SK-N-SH (cell line): ENCODE data around the gene MYBBP1A. TPM values are rescaled to one million over a fixed set of nuclear protein-coding genes. Genes with fewer than 3 reads are reported as not detected.

Source experiments
- CTCF ChIA-PET: fragments of 300-600, 350-600 bp; formaldehyde crosslinking; extraction: SDS; loops from one replicate; lab custom pipeline; 2021; lab: Yijun Ruan, JAX
- POLR2A ChIA-PET: fragments of 350-600 bp; sonication (Branson Sonifier 250); formaldehyde crosslinking; extraction: SDS; loops from one replicate; lab custom pipeline; 2020; ENCODE audit warnings: antibody characterized with exemption, inconsistent platforms; lab: Yijun Ruan, JAX
- DNase-seq: peaks from one replicate; pipeline ENCODE4 v3.0.0; 2012
- H2AFZ ChIP-seq: fragments of 200-600 bp; sonication (generic); 2 replicates; pipeline ENCODE4 v1.8.1; 2016; ENCODE audit warnings: antibody characterized with exemption, mild to moderate bottlenecking, low read depth
- H3F3A ChIP-seq: fragments of 200-600 bp; sonication (generic); replicated peaks from 2 replicates; pipeline ENCODE3; 2016; ENCODE audit warnings: antibody characterized with exemption, mild to moderate bottlenecking; ENCODE audit not compliant: insufficient read depth
- H3K27ac ChIP-seq, 2 experiments: fragments of 200-500 bp in 1 of 2; fragments of 200-600 bp in 1 of 2; sonication (Bioruptor generic) in 1 of 2; sonication (generic), shearing (Covaris generic) in 1 of 2; 2 replicates each; pipeline versions ENCODE4 v1.5.1 to v1.6.1; 2014 to 2016; ENCODE audit warnings: low read depth in 2 of 2, inconsistent platforms in 1 of 2, low read length in 1 of 2, mild to moderate bottlenecking in 1 of 2, mixed read lengths in 1 of 2
- H3K27me3 ChIP-seq: fragments of 200-600 bp; sonication (generic), shearing (Covaris generic); 2 replicates; pipeline ENCODE4 v1.6.1; 2016; ENCODE audit warnings: mixed run types; ENCODE audit not compliant: insufficient read depth
- H3K36me3 ChIP-seq, 2 experiments: fragments of 200-500 bp in 1 of 2; fragments of 200-600 bp in 1 of 2; sonication (Bioruptor generic) in 1 of 2; sonication (generic) in 1 of 2; replicated peaks in 1 of 2; 2 replicates each; pipeline versions ENCODE3 to v1.5.1; 2014 to 2016; ENCODE audit warnings: low read length in 1 of 2, mild to moderate bottlenecking in 1 of 2; ENCODE audit not compliant: insufficient read depth in 2 of 2, control insufficient read depth in 1 of 2
- H3K4me1 ChIP-seq, 2 experiments: fragments of 200-500 bp in 1 of 2; fragments of 200-600 bp in 1 of 2; sonication (Bioruptor generic) in 1 of 2; sonication (generic), shearing (Covaris generic) in 1 of 2; 2 replicates each; pipeline versions ENCODE4 v1.5.1 to v1.6.1; 2014 to 2016; ENCODE audit warnings: low read depth in 1 of 2, low read length in 1 of 2, mixed run types in 1 of 2; ENCODE audit not compliant: insufficient read depth in 2 of 2, control insufficient read depth in 1 of 2
- H3K4me2 ChIP-seq: fragments of 200-600 bp; sonication (generic), shearing (Covaris generic); 2 replicates; pipeline ENCODE4 v1.6.1; 2017; ENCODE audit warnings: mixed run types
- H3K4me3 ChIP-seq, 2 experiments: fragments of 200-500 bp in 1 of 2; fragments of 200-600 bp in 1 of 2; sonication (Bioruptor generic) in 1 of 2; sonication (generic), shearing (Covaris generic) in 1 of 2; 2 replicates each; pipeline versions ENCODE4 v1.5.1 to v1.8.1; 2014 to 2016; ENCODE audit warnings: low read depth in 2 of 2, inconsistent platforms in 1 of 2, low read length in 1 of 2, mild to moderate bottlenecking in 1 of 2, mixed read lengths in 1 of 2, moderate library complexity in 1 of 2
- H3K79me2 ChIP-seq: fragments of 200-600 bp; sonication (generic); 2 replicates; pipeline ENCODE4 v1.8.1; 2017; ENCODE audit warnings: mild to moderate bottlenecking; ENCODE audit not compliant: insufficient read depth
- H3K9ac ChIP-seq: fragments of 200-600 bp; sonication (generic); 2 replicates; pipeline ENCODE4 v1.6.1; 2017; ENCODE audit warnings: mixed run types
- H3K9me2 ChIP-seq: fragments of 200-600 bp; sonication (generic); 2 replicates; pipeline ENCODE4 v1.6.1; 2017; ENCODE audit warnings: mixed run types
- H3K9me3 ChIP-seq: fragments of 200-600 bp; sonication (generic); 2 replicates; pipeline ENCODE4 v1.6.1; 2017; ENCODE audit warnings: mixed run types, mild to moderate bottlenecking, moderate library complexity
- H4K20me1 ChIP-seq: fragments of 200-600 bp; sonication (generic); 2 replicates; pipeline ENCODE4 v1.6.1; 2017; ENCODE audit warnings: mild to moderate bottlenecking, mixed run types; ENCODE audit not compliant: insufficient read depth
- CHD2 ChIP-seq: fragments of 150-350 bp; IDR thresholded peaks from 2 replicates; pipeline ENCODE4 v1.6.1; 2018; ENCODE audit warnings: low read length; ENCODE audit not compliant: partially characterized antibody
- ELF1 ChIP-seq: IDR thresholded peaks from 2 replicates; pipeline ENCODE4 v1.4.0; 2012
- EZH2phosphoT487 ChIP-seq: fragments of 200-600 bp; sonication (generic); IDR thresholded peaks from 2 replicates; pipeline ENCODE4 v1.6.1; 2017; ENCODE audit warnings: low read depth, mixed run types, mild to moderate bottlenecking, antibody characterized with exemption, moderate library complexity, borderline replicate concordance
- FOXJ3 ChIP-seq: sonication (generic); formaldehyde crosslinking; IDR thresholded peaks from 2 replicates; pipeline ENCODE4 v1.5.1; 2020; ENCODE audit warnings: mild to moderate bottlenecking, missing genetic modification reagents
- GABPA ChIP-seq: IDR thresholded peaks from 2 replicates; pipeline ENCODE4 v1.4.0; 2012; ENCODE audit warnings: low read depth, mild to moderate bottlenecking
- NRF1 ChIP-seq: IDR thresholded peaks from 2 replicates; pipeline ENCODE4 v1.6.1; 2012; ENCODE audit warnings: low read depth, mild to moderate bottlenecking, low read length
- RCOR1 ChIP-seq: fragments of 150-350 bp; IDR thresholded peaks from 2 replicates; pipeline ENCODE4 v1.6.1; 2017; ENCODE audit warnings: antibody characterized with exemption, low read length
- RFX5 ChIP-seq: IDR thresholded peaks from 2 replicates; pipeline ENCODE4 v1.6.1; 2012; ENCODE audit warnings: mild to moderate bottlenecking, improper control_type of control experiment, low read length
- SMC3 ChIP-seq: IDR thresholded peaks from 2 replicates; pipeline ENCODE4 v1.6.1; 2012; ENCODE audit warnings: low read depth, low read length, improper control_type of control experiment
- TAF1 ChIP-seq: IDR thresholded peaks from 2 replicates; pipeline ENCODE4 v1.6.1; 2012; ENCODE audit warnings: low read depth, mild to moderate bottlenecking, low read length, moderate library complexity, borderline replicate concordance
- WGBS: methylation state at CpG from one replicate; pipeline ENCODE4 v1.1.6; 2017; ENCODE audit warnings: low lambda C conversion rate; 5-methylcytosine and 5-hydroxymethylcytosine counted together
- polyA plus RNA-seq, 3 experiments: library from polyadenylated mRNA; depleted of rRNA; stranded (reverse); fragments of >200 nt; gene quantifications; 2 replicates each; pipeline ENCODE4 v1.2.3, GENCODE V29; 2012
- TF ChIP-seq, protein P1 (sequence below): IDR thresholded peaks from 2 replicates; pipeline ENCODE4 v1.6.1; 2012; ENCODE audit warnings: mild to moderate bottlenecking, low read depth, low read length, moderate library complexity
- TF ChIP-seq, protein P2 (sequence below): IDR thresholded peaks from 2 replicates; pipeline ENCODE4 v1.4.0; 2012; ENCODE audit warnings: low read depth, borderline replicate concordance
- TF ChIP-seq, protein P3 (sequence below): fragments of 150-350 bp; IDR thresholded peaks from 2 replicates; pipeline ENCODE4 v1.6.1; 2016; ENCODE audit warnings: mild to moderate bottlenecking, low read depth, low read length

Gene MYBBP1A
- polyA plus RNA-seq, 1 of the 3 experiments (the other 2 are of a cell fraction), result 93.0 TPM

DNA sequence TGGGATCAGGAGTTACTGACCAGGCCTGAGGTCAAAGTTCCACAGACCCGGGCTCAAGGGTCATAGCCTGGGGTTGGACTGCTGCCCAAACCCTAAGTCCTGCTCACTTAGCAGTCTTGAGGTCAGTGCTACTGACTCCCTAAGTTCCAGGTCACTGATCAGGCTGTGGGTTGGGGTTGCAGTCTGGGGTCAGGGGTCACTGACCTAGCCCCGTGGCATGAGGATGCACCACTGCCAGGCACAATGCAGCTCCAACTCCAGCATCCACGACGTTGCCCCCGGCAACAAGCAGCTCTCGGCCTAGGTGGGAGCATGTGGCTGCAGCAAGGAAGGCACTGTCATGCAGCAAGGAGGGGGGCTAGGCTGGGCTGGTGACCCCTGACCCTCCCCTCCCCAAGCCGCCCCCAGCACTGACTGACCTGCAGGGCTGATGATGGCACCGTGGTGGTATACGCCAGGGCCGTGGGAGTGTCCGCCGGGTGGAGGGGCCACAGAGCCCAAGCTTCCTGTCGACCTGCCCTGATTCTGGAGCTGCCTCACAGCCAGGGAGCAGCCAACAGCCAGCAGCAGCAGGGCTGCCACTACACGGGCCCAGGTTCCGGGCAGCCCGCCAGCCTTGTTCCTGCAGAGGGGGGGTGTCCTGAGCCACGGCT lies 4.1 kb upstream of the MYBBP1A start:
- no peak overlapping the region for H3K4me3 ChIP-seq
- no peak for DNase-seq
- TF ChIP-seq, protein P1, sequence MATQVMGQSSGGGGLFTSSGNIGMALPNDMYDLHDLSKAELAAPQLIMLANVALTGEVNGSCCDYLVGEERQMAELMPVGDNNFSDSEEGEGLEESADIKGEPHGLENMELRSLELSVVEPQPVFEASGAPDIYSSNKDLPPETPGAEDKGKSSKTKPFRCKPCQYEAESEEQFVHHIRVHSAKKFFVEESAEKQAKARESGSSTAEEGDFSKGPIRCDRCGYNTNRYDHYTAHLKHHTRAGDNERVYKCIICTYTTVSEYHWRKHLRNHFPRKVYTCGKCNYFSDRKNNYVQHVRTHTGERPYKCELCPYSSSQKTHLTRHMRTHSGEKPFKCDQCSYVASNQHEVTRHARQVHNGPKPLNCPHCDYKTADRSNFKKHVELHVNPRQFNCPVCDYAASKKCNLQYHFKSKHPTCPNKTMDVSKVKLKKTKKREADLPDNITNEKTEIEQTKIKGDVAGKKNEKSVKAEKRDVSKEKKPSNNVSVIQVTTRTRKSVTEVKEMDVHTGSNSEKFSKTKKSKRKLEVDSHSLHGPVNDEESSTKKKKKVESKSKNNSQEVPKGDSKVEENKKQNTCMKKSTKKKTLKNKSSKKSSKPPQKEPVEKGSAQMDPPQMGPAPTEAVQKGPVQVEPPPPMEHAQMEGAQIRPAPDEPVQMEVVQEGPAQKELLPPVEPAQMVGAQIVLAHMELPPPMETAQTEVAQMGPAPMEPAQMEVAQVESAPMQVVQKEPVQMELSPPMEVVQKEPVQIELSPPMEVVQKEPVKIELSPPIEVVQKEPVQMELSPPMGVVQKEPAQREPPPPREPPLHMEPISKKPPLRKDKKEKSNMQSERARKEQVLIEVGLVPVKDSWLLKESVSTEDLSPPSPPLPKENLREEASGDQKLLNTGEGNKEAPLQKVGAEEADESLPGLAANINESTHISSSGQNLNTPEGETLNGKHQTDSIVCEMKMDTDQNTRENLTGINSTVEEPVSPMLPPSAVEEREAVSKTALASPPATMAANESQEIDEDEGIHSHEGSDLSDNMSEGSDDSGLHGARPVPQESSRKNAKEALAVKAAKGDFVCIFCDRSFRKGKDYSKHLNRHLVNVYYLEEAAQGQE, result no peak
- no peak for TF ChIP-seq FOXJ3 (CRISPR knock-in tag)
- TF ChIP-seq, protein P2, sequence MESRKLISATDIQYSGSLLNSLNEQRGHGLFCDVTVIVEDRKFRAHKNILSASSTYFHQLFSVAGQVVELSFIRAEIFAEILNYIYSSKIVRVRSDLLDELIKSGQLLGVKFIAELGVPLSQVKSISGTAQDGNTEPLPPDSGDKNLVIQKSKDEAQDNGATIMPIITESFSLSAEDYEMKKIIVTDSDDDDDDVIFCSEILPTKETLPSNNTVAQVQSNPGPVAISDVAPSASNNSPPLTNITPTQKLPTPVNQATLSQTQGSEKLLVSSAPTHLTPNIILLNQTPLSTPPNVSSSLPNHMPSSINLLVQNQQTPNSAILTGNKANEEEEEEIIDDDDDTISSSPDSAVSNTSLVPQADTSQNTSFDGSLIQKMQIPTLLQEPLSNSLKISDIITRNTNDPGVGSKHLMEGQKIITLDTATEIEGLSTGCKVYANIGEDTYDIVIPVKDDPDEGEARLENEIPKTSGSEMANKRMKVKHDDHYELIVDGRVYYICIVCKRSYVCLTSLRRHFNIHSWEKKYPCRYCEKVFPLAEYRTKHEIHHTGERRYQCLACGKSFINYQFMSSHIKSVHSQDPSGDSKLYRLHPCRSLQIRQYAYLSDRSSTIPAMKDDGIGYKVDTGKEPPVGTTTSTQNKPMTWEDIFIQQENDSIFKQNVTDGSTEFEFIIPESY, result no peak
- no peak for TF ChIP-seq RFX5
- no peak for TF ChIP-seq RCOR1
- no peak for TF ChIP-seq CHD2
- TF ChIP-seq ELF1, result no peak
- TF ChIP-seq TAF1, result no peak
- TF ChIP-seq, all 33 proteins: peak for 0
- POLR2A ChIA-PET, result no interaction called here
- Histone ChIP-seq H3K4me1 (peaks cover 0 to 11% of the 10 kb centered on the region in 2 experiments; a peak in 1 of 4 replicates), H3K36me3 (no peaks in the 10 kb centered on the region), H3K27me3 (no peaks in the 10 kb centered on the region), H3K4me2 (no peak overlapping the region), H3K9me3 (no peaks in the 10 kb centered on the region), H3K9ac (no peak overlapping the region), H3K27ac (no peak overlapping the region), H3K79me2 (peaks cover 9% of the 10 kb centered on the region), H3K9me2 (no peaks in the 10 kb centered on the region), H2AFZ (no peak overlapping the region), H3F3A (no peaks in the 10 kb centered on the region), H4K20me1 (no peaks in the 10 kb centered on the region)
- CTCF ChIA-PET, result interaction anchor here (0.9 kb wide), 1 partner anchor 66 kb away, joined by 3 read pairs; no protein-coding TSS in a partner anchor
- 78% methylated on average over 5 of the region's 17 CpGs for WGBS

DNA sequence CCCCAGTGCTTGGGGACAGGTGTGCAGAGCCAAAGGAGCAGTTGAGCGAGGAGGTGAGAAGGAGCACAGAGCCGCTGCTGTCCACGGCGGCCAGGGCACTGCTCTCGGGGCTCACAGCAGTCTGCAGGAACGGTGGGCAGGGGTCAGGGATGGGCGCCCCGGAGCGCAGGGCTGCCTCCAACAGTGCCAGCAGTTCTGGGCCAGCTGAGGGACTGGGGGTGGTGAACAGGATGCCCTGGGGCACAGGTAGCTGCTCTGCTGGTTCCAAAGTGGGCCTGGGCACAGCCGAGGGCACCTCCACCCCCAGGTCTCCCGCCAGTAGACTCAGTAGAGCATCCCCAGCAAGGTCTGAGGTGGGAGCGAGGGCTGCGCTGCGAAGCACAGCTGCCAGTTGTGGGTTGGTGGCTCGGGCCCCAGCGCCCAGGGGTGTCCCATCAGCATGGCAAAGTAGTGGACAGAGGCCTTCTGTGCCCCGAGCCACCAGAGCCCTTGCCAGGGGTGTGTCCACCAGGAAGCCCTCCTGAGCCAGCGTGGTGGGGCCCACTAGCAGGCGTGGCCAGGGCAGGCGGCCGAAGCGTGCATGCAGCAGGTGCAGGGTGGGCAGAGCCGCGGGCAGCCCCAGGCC lies 3.3 kb upstream of the MYBBP1A start:
- Histone ChIP-seq H4K20me1 (no peaks in the 10 kb centered on the region), H3K9ac (no peak overlapping the region), H3K36me3 (peaks cover 3 to 5% of the 10 kb centered on the region in 2 experiments), H3K9me3 (no peaks in the 10 kb centered on the region), H3K79me2 (peaks cover 17% of the 10 kb centered on the region), H2AFZ (no peak overlapping the region), H3K9me2 (no peaks in the 10 kb centered on the region), H3F3A (peaks cover 3% of the 10 kb centered on the region), H3K27me3 (no peaks in the 10 kb centered on the region), H3K4me3 (no peak overlapping the region), H3K27ac (no peak overlapping the region), H3K4me1 (peaks cover 7 to 18% of the 10 kb centered on the region in 2 experiments; a peak in 1 of 4 replicates), H3K4me2 (no peak overlapping the region)
- 93% methylated on average over 15 of the region's 24 CpGs for WGBS
- POLR2A ChIA-PET, result no interaction called here
- DNase-seq, result no peak
- CTCF ChIA-PET, result no interaction called here
- TF ChIP-seq, protein P3, sequence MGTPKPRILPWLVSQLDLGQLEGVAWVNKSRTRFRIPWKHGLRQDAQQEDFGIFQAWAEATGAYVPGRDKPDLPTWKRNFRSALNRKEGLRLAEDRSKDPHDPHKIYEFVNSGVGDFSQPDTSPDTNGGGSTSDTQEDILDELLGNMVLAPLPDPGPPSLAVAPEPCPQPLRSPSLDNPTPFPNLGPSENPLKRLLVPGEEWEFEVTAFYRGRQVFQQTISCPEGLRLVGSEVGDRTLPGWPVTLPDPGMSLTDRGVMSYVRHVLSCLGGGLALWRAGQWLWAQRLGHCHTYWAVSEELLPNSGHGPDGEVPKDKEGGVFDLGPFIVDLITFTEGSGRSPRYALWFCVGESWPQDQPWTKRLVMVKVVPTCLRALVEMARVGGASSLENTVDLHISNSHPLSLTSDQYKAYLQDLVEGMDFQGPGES, result no peak
- TF ChIP-seq EZH2phosphoT487 (no peak), SMC3 (no peak), TAF1 (no peak), NRF1 (no peak), GABPA (no peak)
- TF ChIP-seq, protein P2, result no peak
